Caco-2 (cell line): ENCODE results near the gene HPDL. TPM values are rescaled to one million over a fixed set of nuclear protein-coding genes. Genes with fewer than 3 reads are reported as not detected.

Experiments used
- BruUV-seq: library from RNA; stranded (reverse); fragments of 400-500 nt; replicated peaks from 2 replicates; lab custom pipeline; 2021; lab: Mats Ljungman, UMichigan
- CTCF ChIA-PET: fragments of 300-600 bp; sonication (Branson Sonifier 250); formaldehyde crosslinking; loops from one replicate; lab custom pipeline; 2022; ENCODE audit warnings: antibody characterized with exemption; lab: Charles Lee
- POLR2A ChIA-PET: fragments of 300-600 bp; sonication (Branson Sonifier 250); formaldehyde crosslinking; loops from one replicate; lab custom pipeline; 2022; ENCODE audit warnings: antibody characterized with exemption; lab: Charles Lee
- DNase-seq, 2 experiments: peaks; one replicate each; pipeline versions ENCODE4 v3.0.0 to v3.0.0-alpha.2; 2020 to 2022
- H3K27me3 ChIP-seq: replicated peaks from 2 replicates; pipeline ENCODE4 v1.6.0; 2011; ENCODE audit warnings: low read length; ENCODE audit not compliant: control insufficient read depth, insufficient read depth
- H3K36me3 ChIP-seq: 2 replicates; pipeline ENCODE4 v1.5.1; 2011; ENCODE audit warnings: low read length; ENCODE audit not compliant: control insufficient read depth, insufficient read depth
- H3K4me1 ChIP-seq: fragments of 250-450 bp; sonication (Bioruptor Pico); 2 replicates; pipeline ENCODE4 v1.5.1; 2020; ENCODE audit warnings: mild to moderate bottlenecking
- H3K4me3 ChIP-seq: 2 replicates; pipeline ENCODE4 v1.5.1; 2011; ENCODE audit warnings: low read depth, mild to moderate bottlenecking, control low read depth, low read length
- H3K9me3 ChIP-seq: fragments of 250-450 bp; sonication (Bioruptor Pico); 2 replicates; pipeline ENCODE4 v1.5.1; 2020; ENCODE audit warnings: mild to moderate bottlenecking, moderate library complexity
- H3K27ac Mint-ChIP-seq: one replicate; pipeline ENCODE4 v1.8.0; 2022; ENCODE audit warnings: mixed read lengths; ENCODE audit not compliant: unreplicated experiment
- H3K27me3 Mint-ChIP-seq: one replicate; pipeline ENCODE4 v1.8.0; 2022; ENCODE audit warnings: mixed read lengths; ENCODE audit not compliant: insufficient read depth, unreplicated experiment
- H3K36me3 Mint-ChIP-seq: one replicate; pipeline ENCODE4 v1.8.0; 2022; ENCODE audit warnings: mild to moderate bottlenecking, mixed read lengths; ENCODE audit not compliant: insufficient read depth, unreplicated experiment
- H3K4me1 Mint-ChIP-seq: one replicate; pipeline ENCODE4 v1.8.0; 2022; ENCODE audit warnings: low read depth, mixed read lengths; ENCODE audit not compliant: unreplicated experiment
- H3K4me3 Mint-ChIP-seq: one replicate; pipeline ENCODE4 v1.8.0; 2022; ENCODE audit warnings: mild to moderate bottlenecking, moderate library complexity, mixed read lengths; ENCODE audit not compliant: unreplicated experiment
- H3K9me3 Mint-ChIP-seq: one replicate; pipeline ENCODE4 v1.8.0; 2022; ENCODE audit warnings: mixed read lengths; ENCODE audit not compliant: unreplicated experiment
- intact Hi-C: fragments of 100-400 bp; cut with micrococcal nuclease; formaldehyde crosslinking; loops from one replicate; pipeline ENCODE4 v1.10.0; 2022; ENCODE audit not compliant: unreplicated experiment
- total RNA-seq: library from RNA; stranded (reverse); gene quantifications from 2 replicates; pipeline ENCODE4 v1.2.3, GENCODE V29; 2022
- TF ChIP-seq, protein P1 (sequence below), 2 experiments: fragments of 200-600 bp in 1 of 2; IDR thresholded peaks; 1 replicate in 1 of 2; 2 replicates in 1 of 2; pipeline versions ENCODE4 v1.5.1 to v1.8.0; 2011 to 2022; ENCODE audit warnings: antibody characterized with exemption in 1 of 2, control low read depth in 1 of 2, inconsistent platforms in 1 of 2, low read depth in 1 of 2, low read length in 1 of 2, mild to moderate bottlenecking in 1 of 2, moderate library complexity in 1 of 2; ENCODE audit not compliant: insufficient read depth in 1 of 2, severe bottlenecking in 1 of 2, unreplicated experiment in 1 of 2

The HPDL gene
- total RNA-seq, 1 experiment from 2014 or later = 90.6 TPM

DNA sequence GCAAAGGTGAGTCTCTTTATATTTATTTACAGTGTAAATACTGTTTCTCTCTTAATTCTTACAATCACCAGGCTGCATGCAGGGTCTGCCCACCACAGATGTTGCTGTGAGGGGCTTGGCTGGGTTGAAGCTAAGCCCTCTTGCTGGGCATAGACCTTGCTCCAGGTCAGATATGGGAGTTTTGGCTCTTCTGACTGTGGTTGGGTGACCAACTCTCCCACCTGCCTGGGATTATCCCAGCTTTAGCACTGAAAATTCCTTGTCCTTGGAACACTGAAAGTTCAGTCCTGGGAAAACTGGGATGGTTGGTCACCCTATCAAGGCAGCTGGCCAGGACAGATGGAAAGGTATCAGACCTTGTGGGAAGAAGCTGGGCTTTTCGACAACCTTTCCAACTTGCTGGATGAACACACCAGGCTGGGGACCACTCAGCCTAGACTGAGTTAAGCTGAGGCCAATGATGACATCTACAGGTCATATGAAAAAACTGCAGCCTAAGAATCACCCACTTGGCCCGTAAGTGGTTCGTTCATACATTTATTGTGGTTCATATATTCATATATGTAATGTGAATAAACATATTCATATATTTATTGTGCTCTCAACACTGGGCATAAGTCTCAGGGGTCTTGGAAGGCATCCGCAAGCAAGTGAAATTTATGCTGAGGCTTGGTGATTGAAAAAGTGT is 26.6 kb upstream of the HPDL start:
- DNase-seq = peak in 1 of 2 experiments; percentile 54
- CTCF ChIA-PET = interaction anchor here (1.2 to 3.2 kb wide), 3 partner anchors 282 to 288 kb away, joined by 9 to 16 read pairs (median 14); partner anchors contain the start of gene UROD
- H3K4me3 Mint-ChIP-seq = no peak overlapping the region
- H3K9me3 Mint-ChIP-seq = no peaks in the 10 kb centered on the region
- H3K4me1 ChIP-seq = peaks cover 7% of the 10 kb centered on the region; the same call in 1 of the 2 replicates
- POLR2A ChIA-PET = no interaction called here
- H3K36me3 Mint-ChIP-seq = peaks cover under 1% of the 10 kb centered on the region
- no peaks in the 10 kb centered on the region for H3K9me3 ChIP-seq
- H3K27ac Mint-ChIP-seq = no peak overlapping the region
- H3K27me3 Mint-ChIP-seq = no peaks in the 10 kb centered on the region
- no peaks in the 10 kb centered on the region for H3K27me3 ChIP-seq
- intact Hi-C loops = loop anchor here (1.0 to 10.0 kb wide), 4 partner anchors 70 to 465 kb away; no protein-coding TSS in a partner anchor
- no peak overlapping the region for H3K4me3 ChIP-seq
- H3K4me1 Mint-ChIP-seq = peaks cover 16% of the 10 kb centered on the region
- H3K36me3 ChIP-seq = no peaks in the 10 kb centered on the region
- TF ChIP-seq, protein P1, sequence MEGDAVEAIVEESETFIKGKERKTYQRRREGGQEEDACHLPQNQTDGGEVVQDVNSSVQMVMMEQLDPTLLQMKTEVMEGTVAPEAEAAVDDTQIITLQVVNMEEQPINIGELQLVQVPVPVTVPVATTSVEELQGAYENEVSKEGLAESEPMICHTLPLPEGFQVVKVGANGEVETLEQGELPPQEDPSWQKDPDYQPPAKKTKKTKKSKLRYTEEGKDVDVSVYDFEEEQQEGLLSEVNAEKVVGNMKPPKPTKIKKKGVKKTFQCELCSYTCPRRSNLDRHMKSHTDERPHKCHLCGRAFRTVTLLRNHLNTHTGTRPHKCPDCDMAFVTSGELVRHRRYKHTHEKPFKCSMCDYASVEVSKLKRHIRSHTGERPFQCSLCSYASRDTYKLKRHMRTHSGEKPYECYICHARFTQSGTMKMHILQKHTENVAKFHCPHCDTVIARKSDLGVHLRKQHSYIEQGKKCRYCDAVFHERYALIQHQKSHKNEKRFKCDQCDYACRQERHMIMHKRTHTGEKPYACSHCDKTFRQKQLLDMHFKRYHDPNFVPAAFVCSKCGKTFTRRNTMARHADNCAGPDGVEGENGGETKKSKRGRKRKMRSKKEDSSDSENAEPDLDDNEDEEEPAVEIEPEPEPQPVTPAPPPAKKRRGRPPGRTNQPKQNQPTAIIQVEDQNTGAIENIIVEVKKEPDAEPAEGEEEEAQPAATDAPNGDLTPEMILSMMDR (IDR thresholded peaks at IDR 0.05; ENCODE audit: insufficient read depth in 1 of 2, low read depth in 1 of 2, low read length in 1 of 2, severe bottlenecking in 1 of 2, unreplicated experiment in 1 of 2) = peak in 1 of 2 experiments; percentile 50
- BruUV-seq = no TSS peak

DNA sequence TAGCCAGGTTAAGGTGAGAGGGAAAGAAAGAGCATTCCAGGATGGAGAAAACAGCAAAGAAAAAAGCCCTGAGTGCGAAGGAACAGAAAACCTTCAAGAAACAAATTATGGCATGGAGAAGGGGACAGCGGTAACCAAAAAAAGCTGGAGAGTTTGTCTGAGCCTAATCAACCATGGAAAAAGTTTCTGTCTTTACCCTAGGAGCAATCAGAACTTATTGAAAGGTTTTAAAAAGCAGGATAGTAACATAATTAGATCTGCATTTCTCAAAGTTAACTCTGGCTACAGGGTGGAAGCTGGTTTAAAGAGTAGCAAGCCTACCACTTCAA is 26.1 kb upstream of the HPDL start:
- no peak for DNase-seq
- Mint-ChIP-seq H3K4me1 (peaks cover 16% of the 10 kb centered on the region), H3K4me3 (no peak overlapping the region), H3K36me3 (peaks cover 5% of the 10 kb centered on the region), H3K9me3 (no peaks in the 10 kb centered on the region), H3K27me3 (no peaks in the 10 kb centered on the region), H3K27ac (no peak overlapping the region)
- Histone ChIP-seq H3K27me3 (no peaks in the 10 kb centered on the region), H3K9me3 (no peaks in the 10 kb centered on the region), H3K4me1 (peaks cover 7% of the 10 kb centered on the region; the same call in 1 of the 2 replicates), H3K36me3 (no peaks in the 10 kb centered on the region), H3K4me3 (no peak overlapping the region)
- CTCF ChIA-PET = interaction anchor here (1.2 to 3.2 kb wide), 3 partner anchors 283 to 288 kb away, joined by 9 to 16 read pairs (median 14); partner anchors contain the start of gene UROD
- TF ChIP-seq, protein P1 (IDR thresholded peaks at IDR 0.05; ENCODE audit: insufficient read depth in 1 of 2, low read depth in 1 of 2, low read length in 1 of 2, severe bottlenecking in 1 of 2, unreplicated experiment in 1 of 2) = no peak
- intact Hi-C loops = loop anchor here (1.0 to 10.0 kb wide), 4 partner anchors 70 to 466 kb away; no protein-coding TSS in a partner anchor
- POLR2A ChIA-PET = no interaction called here
- no TSS peak for BruUV-seq

DNA sequence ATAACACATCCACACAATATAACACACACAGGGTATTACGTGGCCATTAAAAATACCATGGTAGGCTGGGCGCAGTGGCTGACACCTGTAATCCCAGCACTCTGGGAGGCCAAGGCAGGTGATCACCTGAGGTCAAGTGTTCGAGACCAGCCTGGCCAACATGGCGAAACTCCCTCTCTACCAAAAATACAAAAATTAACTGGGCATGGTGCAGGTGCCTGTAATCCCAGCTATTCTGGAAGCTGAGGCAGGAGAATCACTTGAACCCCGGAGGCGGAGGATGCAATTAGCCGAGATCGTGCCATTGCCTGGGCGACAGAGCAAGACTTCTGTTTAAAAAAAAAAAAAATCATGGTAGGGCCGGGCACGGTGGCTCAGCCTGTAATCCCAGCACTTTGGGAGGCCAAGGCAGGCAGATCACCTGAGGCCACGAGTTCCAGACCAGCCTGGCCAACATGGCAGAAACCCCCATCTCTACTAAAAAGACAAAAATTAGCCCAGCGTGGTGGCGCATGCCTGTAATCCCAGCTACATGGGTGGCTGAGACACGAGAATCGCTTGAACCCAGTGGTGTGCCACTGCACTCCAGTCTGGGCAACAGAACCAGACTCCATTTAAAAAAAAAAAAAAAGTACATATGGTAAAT is 24.1 kb upstream of the HPDL start:
- H3K27ac Mint-ChIP-seq = no peak overlapping the region
- TF ChIP-seq, protein P1 (IDR thresholded peaks at IDR 0.05; ENCODE audit: insufficient read depth in 1 of 2, low read depth in 1 of 2, low read length in 1 of 2, severe bottlenecking in 1 of 2, unreplicated experiment in 1 of 2) = no peak
- ChIA-PET CTCF (interaction anchor here (0.6 to 1.5 kb wide), 5 partner anchors 30 to 576 kb away, joined by 3 to 20 read pairs (median 5); partner anchors contain the start of genes CCDC163, HECTD3, MMACHC and UROD), POLR2A (interaction anchor here (0.6 to 1.2 kb wide), 8 partner anchors 37 to 571 kb away, joined by 4 to 43 read pairs (median 10); partner anchors contain the start of genes EIF2B3, HECTD3, MMACHC and MUTYH)
- H3K27me3 Mint-ChIP-seq = no peaks in the 10 kb centered on the region
- Histone ChIP-seq H3K4me1 (peaks cover 7% of the 10 kb centered on the region; the same call in 1 of the 2 replicates), H3K36me3 (no peaks in the 10 kb centered on the region), H3K27me3 (no peaks in the 10 kb centered on the region), H3K9me3 (no peaks in the 10 kb centered on the region), H3K4me3 (peak overlapping the region; percentile 42)
- intact Hi-C loops = loop anchor here (1.0 to 10.0 kb wide), 4 partner anchors 27 to 468 kb away; partner anchors contain the start of gene TESK2
- peak overlapping the region; percentile 77 for H3K4me3 Mint-ChIP-seq
- H3K9me3 Mint-ChIP-seq = no peaks in the 10 kb centered on the region
- H3K36me3 Mint-ChIP-seq = peaks cover 5% of the 10 kb centered on the region
- H3K4me1 Mint-ChIP-seq = peaks cover 22% of the 10 kb centered on the region
- no peak for DNase-seq
- no TSS peak for BruUV-seq
